Measurements from ENCODE around the gene RNF144A.

The RNF144A gene

DNA sequence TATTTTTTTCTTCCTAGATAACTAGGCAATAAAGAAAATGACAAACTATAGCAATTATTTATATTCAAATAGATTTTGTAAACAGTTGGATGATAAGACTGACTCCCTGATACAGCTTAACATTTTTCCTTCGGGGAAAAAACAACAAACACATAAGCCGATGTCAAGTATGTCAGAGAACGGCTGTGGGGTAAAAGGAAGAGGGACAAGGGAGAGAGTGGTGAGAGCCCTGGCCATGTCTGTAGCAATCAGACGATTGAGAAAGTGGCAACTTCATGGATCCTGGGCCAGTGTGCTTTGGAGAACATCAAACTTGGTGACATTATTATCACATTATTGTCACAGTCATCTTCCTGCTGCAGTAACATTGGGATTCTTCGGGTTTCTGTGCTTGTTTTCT is 65.2 kb downstream of the RNF144A start:
- TF ChIP-seq FOXP2 (optimal IDR thresholded peaks at IDR 0.05; ENCODE audit: borderline replicate concordance, extremely low read depth, extremely low read length, insufficient read depth) (no peak), POLR2AphosphoS5 (IDR thresholded peaks at IDR 0.05; ENCODE audit: low read depth, low read length) (no peak), SIN3A (IDR thresholded peaks at IDR 0.05; ENCODE audit: borderline replicate concordance, insufficient read depth, low read length) (no peak), TAF1 (IDR thresholded peaks at IDR 0.05; ENCODE audit: borderline replicate concordance, insufficient read depth, low read length) (no peak)
- TF ChIP-seq, protein P1, sequence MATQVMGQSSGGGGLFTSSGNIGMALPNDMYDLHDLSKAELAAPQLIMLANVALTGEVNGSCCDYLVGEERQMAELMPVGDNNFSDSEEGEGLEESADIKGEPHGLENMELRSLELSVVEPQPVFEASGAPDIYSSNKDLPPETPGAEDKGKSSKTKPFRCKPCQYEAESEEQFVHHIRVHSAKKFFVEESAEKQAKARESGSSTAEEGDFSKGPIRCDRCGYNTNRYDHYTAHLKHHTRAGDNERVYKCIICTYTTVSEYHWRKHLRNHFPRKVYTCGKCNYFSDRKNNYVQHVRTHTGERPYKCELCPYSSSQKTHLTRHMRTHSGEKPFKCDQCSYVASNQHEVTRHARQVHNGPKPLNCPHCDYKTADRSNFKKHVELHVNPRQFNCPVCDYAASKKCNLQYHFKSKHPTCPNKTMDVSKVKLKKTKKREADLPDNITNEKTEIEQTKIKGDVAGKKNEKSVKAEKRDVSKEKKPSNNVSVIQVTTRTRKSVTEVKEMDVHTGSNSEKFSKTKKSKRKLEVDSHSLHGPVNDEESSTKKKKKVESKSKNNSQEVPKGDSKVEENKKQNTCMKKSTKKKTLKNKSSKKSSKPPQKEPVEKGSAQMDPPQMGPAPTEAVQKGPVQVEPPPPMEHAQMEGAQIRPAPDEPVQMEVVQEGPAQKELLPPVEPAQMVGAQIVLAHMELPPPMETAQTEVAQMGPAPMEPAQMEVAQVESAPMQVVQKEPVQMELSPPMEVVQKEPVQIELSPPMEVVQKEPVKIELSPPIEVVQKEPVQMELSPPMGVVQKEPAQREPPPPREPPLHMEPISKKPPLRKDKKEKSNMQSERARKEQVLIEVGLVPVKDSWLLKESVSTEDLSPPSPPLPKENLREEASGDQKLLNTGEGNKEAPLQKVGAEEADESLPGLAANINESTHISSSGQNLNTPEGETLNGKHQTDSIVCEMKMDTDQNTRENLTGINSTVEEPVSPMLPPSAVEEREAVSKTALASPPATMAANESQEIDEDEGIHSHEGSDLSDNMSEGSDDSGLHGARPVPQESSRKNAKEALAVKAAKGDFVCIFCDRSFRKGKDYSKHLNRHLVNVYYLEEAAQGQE (IDR thresholded peaks at IDR 0.05; ENCODE audit: insufficient read depth in 1 of 2, low read depth in 2 of 2, low read length in 2 of 2), result no peak

DNA sequence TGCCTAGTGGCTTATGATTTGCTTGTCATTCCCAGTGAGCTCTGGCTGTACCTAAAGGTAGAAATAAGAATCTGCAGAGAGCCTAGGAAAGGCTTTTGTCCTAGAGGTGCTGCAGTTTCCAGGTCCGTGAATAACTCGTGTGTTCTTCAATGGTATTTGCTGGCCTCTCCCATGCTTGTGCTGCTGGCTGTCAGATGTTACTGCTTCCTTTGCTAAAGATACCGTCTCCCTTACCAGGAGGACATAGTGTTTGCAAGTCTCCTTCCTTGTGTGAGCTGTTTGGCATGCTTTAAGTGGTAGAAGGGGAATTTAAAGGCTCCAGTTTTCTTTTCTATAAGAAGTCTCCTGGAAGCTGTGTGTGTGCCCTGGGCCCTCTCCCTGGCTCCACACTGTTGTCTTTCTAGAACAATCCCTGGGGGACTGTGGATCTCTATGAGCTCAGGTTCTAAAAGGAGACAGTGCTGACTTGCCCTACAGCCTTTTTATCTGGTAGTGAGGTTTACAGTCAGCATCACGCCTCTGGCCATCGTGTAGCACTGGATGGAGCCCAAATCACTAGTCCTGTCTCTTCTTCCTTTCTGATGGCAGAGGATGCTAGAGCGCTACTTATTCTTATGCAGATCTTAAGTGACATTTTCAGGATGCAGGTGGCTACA is 65.8 kb downstream of the RNF144A start:
- TF ChIP-seq SIN3A (IDR thresholded peaks at IDR 0.05; ENCODE audit: borderline replicate concordance, insufficient read depth, low read length) (no peak), POLR2AphosphoS5 (IDR thresholded peaks at IDR 0.05; ENCODE audit: low read depth, low read length) (no peak), TAF1 (IDR thresholded peaks at IDR 0.05; ENCODE audit: borderline replicate concordance, insufficient read depth, low read length) (no peak), FOXP2 (optimal IDR thresholded peaks at IDR 0.05; ENCODE audit: borderline replicate concordance, extremely low read depth, extremely low read length, insufficient read depth) (no peak)
- TF ChIP-seq, protein P1 (IDR thresholded peaks at IDR 0.05; ENCODE audit: insufficient read depth in 1 of 2, low read depth in 2 of 2, low read length in 2 of 2), result no peak

DNA sequence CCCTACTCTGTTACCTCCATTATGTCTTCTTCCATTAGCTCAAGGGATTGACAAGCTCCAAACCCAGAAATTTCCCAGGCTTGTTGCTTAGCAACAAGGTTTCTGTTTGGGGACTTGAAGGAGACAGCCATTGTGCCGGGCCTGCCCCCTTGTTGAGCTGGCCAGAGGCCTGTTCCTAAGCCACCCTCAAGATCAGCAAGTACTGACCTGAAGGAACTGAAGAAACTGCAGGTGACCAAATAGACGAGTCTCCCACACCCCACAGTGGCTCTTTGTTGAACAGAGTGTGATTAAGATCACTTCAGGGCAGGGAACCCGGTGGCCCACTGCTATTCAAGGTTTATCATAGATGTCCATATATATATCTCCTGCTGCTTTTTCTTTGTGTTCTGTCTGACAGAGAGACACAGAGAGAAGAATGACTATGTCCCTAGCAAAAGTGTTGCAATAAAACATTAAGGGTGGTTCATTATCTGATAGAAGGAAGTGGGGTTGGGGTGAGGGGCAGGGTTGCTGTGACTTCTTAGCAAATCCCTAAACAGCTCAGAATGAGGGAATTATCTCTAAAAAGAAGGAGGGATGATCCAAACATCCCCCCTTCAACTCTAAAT is 69.2 kb downstream of the RNF144A start:
- TF ChIP-seq FOXP2 (optimal IDR thresholded peaks at IDR 0.05; ENCODE audit: borderline replicate concordance, extremely low read depth, extremely low read length, insufficient read depth), result no peak
- TF ChIP-seq TAF1 (IDR thresholded peaks at IDR 0.05; ENCODE audit: borderline replicate concordance, insufficient read depth, low read length), result no peak
- no peak for TF ChIP-seq SIN3A (IDR thresholded peaks at IDR 0.05; ENCODE audit: borderline replicate concordance, insufficient read depth, low read length)
- TF ChIP-seq, protein P1 (IDR thresholded peaks at IDR 0.05; ENCODE audit: insufficient read depth in 1 of 2, low read depth in 2 of 2, low read length in 2 of 2), result no peak
- no peak for TF ChIP-seq POLR2AphosphoS5 (IDR thresholded peaks at IDR 0.05; ENCODE audit: low read depth, low read length)

DNA sequence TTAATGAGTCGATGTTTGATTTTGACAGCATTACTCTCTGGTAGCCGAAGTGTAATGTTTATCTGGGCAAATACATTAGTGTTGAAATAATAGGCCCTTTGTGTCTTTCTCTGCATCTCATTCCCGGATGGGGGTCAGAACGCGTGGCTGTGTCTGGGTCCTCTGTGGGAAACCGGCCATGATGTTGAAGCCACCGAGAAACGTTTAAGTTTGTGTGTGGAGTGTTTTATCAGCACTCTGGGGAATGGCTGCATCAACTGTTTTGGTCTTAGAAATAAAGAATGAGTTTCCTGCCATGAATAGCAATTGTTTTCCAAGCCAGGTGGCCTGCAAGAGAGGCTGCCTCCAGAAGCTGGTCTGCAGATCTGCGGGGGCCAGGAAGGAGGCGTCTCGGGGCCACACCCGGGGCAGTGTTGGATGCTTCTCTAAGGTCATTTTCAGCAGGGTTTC is 69.7 kb downstream of the RNF144A start:
- TF ChIP-seq, protein P1 (IDR thresholded peaks at IDR 0.05; ENCODE audit: insufficient read depth in 1 of 2, low read depth in 2 of 2, low read length in 2 of 2), result no peak
- TF ChIP-seq POLR2AphosphoS5 (IDR thresholded peaks at IDR 0.05; ENCODE audit: low read depth, low read length) (no peak), FOXP2 (optimal IDR thresholded peaks at IDR 0.05; ENCODE audit: borderline replicate concordance, extremely low read depth, extremely low read length, insufficient read depth) (no peak), SIN3A (IDR thresholded peaks at IDR 0.05; ENCODE audit: borderline replicate concordance, insufficient read depth, low read length) (no peak), TAF1 (IDR thresholded peaks at IDR 0.05; ENCODE audit: borderline replicate concordance, insufficient read depth, low read length) (no peak)
